HCT116 (cell line): ENCODE data around the gene METTL1. TPM values are rescaled to one million over a fixed set of nuclear protein-coding genes. Genes with fewer than 3 reads are reported as not detected.

Experiments used
- ATAC-seq: fragments of 200-7000 bp; cut with Tn5 transposase; 2 replicates; pipeline ENCODE4 v1.9.1; 2020; ENCODE audit warnings: mild to moderate bottlenecking, moderate library complexity
- BruUV-seq: library from RNA; stranded (reverse); fragments of 400-500 nt; replicated peaks from 2 replicates; lab custom pipeline; 2021; lab: Mats Ljungman, UMichigan
- CTCF ChIA-PET: fragments of 300-600 bp; sonication (Branson Sonifier 250); formaldehyde crosslinking; loops from one replicate; lab custom pipeline; 2021; ENCODE audit warnings: antibody characterized with exemption; lab: Charles Lee
- POLR2A ChIA-PET: fragments of 300-600, 350-600 bp; sonication (Branson Sonifier 250); formaldehyde crosslinking; loops from one replicate; lab custom pipeline; 2021; ENCODE audit warnings: antibody characterized with exemption; lab: Charles Lee
- RAD21 ChIA-PET, 2 experiments: fragments of 300-600 bp; sonication (Branson Sonifier 250); formaldehyde crosslinking; loops; one replicate each; lab custom pipeline; 2023; ENCODE audit warnings: low total read pairs in 2 of 2; ENCODE audit not compliant: uncharacterized antibody in 2 of 2, unreplicated experiment in 2 of 2, low non-redundant PET in 1 of 2; lab: Charles Lee
- DNase-seq: peaks from one replicate; pipeline ENCODE4 v3.0.0-alpha.2; 2010; ENCODE audit warnings: low read depth, low spot score
- H2AFZ ChIP-seq: fragments of 200-600 bp; shearing (Covaris generic), sonication (generic); 2 replicates; pipeline ENCODE4 v1.6.1; 2017; ENCODE audit warnings: low read depth, mixed run types, mixed read lengths, antibody characterized with exemption, low read length; ENCODE audit not compliant: poor library complexity, severe bottlenecking
- H3K27ac ChIP-seq: 2 replicates; pipeline ENCODE4 v1.5.1; 2012; ENCODE audit warnings: low read depth, low read length
- H3K27me3 ChIP-seq: fragments of 200-600 bp; sonication (generic); 2 replicates; pipeline ENCODE4 v1.6.1; 2016; ENCODE audit warnings: mixed run types, low read length, mixed read lengths; ENCODE audit not compliant: insufficient read depth
- H3K36me3 ChIP-seq, 2 experiments: fragments of 200-500 bp in 1 of 2; fragments of 200-600 bp in 1 of 2; sonication (Bioruptor generic) in 1 of 2; sonication (generic) in 1 of 2; 2 replicates each; pipeline versions ENCODE4 v1.5.1 to v1.6.1; 2014 to 2016; ENCODE audit warnings: low read length in 2 of 2, inconsistent platforms in 1 of 2, mixed read lengths in 1 of 2, mixed run types in 1 of 2; ENCODE audit not compliant: insufficient read depth in 2 of 2, control insufficient read depth in 1 of 2
- H3K4me1 ChIP-seq, 2 experiments: fragments of 200-600 bp in 1 of 2; sonication (generic) in 1 of 2; 2 replicates each; pipeline versions ENCODE4 v1.5.1 to v1.6.1; 2012 to 2017; ENCODE audit warnings: low read length in 2 of 2, inconsistent platforms in 1 of 2, mild to moderate bottlenecking in 1 of 2, mixed read lengths in 1 of 2, mixed run types in 1 of 2, moderate library complexity in 1 of 2; ENCODE audit not compliant: insufficient read depth in 2 of 2, control insufficient read depth in 1 of 2
- H3K4me2 ChIP-seq: fragments of 200-600 bp; sonication (generic); 2 replicates; pipeline ENCODE4 v1.6.1; 2017; ENCODE audit warnings: mixed run types, low read length, mixed read lengths
- H3K4me3 ChIP-seq, 2 experiments: fragments of 200-600 bp in 1 of 2; sonication (generic) in 1 of 2; replicated peaks in 1 of 2; 2 replicates each; pipeline ENCODE4 v1.5.1; 2011 to 2016; ENCODE audit warnings: low read length in 2 of 2, control low read depth in 1 of 2, low read depth in 1 of 2, mild to moderate bottlenecking in 1 of 2, mixed read lengths in 1 of 2, mixed run types in 1 of 2
- H3K79me2 ChIP-seq: fragments of 200-600 bp; sonication (generic); 2 replicates; pipeline ENCODE4 v1.6.1; 2017; ENCODE audit warnings: mild to moderate bottlenecking, mixed run types, low read length, moderate library complexity, mixed read lengths; ENCODE audit not compliant: insufficient read depth
- H3K9ac ChIP-seq: fragments of 200-600 bp; sonication (generic); 2 replicates; pipeline ENCODE4 v1.6.1; 2016; ENCODE audit warnings: low read length, mixed read lengths
- H3K9me2 ChIP-seq: fragments of 200-600 bp; sonication (generic), shearing (Covaris generic); 2 replicates; pipeline ENCODE4 v1.6.1; 2017; ENCODE audit warnings: mixed run types, mild to moderate bottlenecking, moderate library complexity; ENCODE audit not compliant: insufficient read depth
- H3K9me3 ChIP-seq, 2 experiments: fragments of 200-500 bp in 1 of 2; fragments of 200-600 bp in 1 of 2; sonication (Bioruptor generic) in 1 of 2; sonication (generic) in 1 of 2; 2 replicates each; pipeline ENCODE4 v1.6.1; 2014 to 2017; ENCODE audit warnings: low read length in 2 of 2, mixed read lengths in 2 of 2, inconsistent platforms in 1 of 2, low read depth in 1 of 2, mild to moderate bottlenecking in 1 of 2, mixed run types in 1 of 2, moderate library complexity in 1 of 2; ENCODE audit not compliant: control insufficient read depth in 1 of 2, insufficient read depth in 1 of 2
- H4K20me1 ChIP-seq: fragments of 200-600 bp; sonication (generic), shearing (Covaris generic); 2 replicates; pipeline ENCODE4 v1.6.1; 2017; ENCODE audit warnings: mixed run types, mild to moderate bottlenecking, moderate library complexity; ENCODE audit not compliant: insufficient read depth
- CTCF ChIP-seq, 3 experiments: fragments of 200-600 bp in 1 of 3; sonication (generic) in 1 of 3; IDR thresholded peaks in 2 of 3; conservative IDR thresholded peaks in 1 of 3; 2 replicates each; pipeline ENCODE4 v1.5.1; 2012 to 2017; ENCODE audit warnings: low read depth in 2 of 3, low read length in 2 of 3, antibody characterized with exemption in 1 of 3, borderline replicate concordance in 1 of 3, control low read depth in 1 of 3, mild to moderate bottlenecking in 1 of 3, mixed read lengths in 1 of 3, mixed run types in 1 of 3, moderate library complexity in 1 of 3; ENCODE audit not compliant: insufficient read depth in 1 of 3
- EGR1 ChIP-seq: IDR thresholded peaks from 2 replicates; pipeline ENCODE4 v1.6.1; 2012; ENCODE audit warnings: low read depth
- MAX ChIP-seq: IDR thresholded peaks from 2 replicates; pipeline ENCODE4 v1.6.1; 2012
- POLR2AphosphoS5 ChIP-seq: IDR thresholded peaks from 2 replicates; pipeline ENCODE4 v1.6.1; 2011; ENCODE audit warnings: mild to moderate bottlenecking, low read depth, low read length, moderate library complexity
- RAD21 ChIP-seq: IDR thresholded peaks from 2 replicates; pipeline ENCODE4 v1.6.1; 2012; ENCODE audit warnings: low read depth, mild to moderate bottlenecking
- SIN3A ChIP-seq: IDR thresholded peaks from 2 replicates; pipeline ENCODE4 v1.6.1; 2012; ENCODE audit warnings: low read depth
- ZBTB33 ChIP-seq: IDR thresholded peaks from 2 replicates; pipeline ENCODE4 v1.6.1; 2011; ENCODE audit warnings: mild to moderate bottlenecking, low read length, moderate library complexity; ENCODE audit not compliant: insufficient replicate concordance; ENCODE audit errors: extremely low read depth
- ZFX ChIP-seq: fragments of 450-650 bp; IDR thresholded peaks from 2 replicates; pipeline ENCODE4 v1.6.1; 2017
- intact Hi-C: fragments of 100-400 bp; cut with micrococcal nuclease; formaldehyde crosslinking; loops from 2 replicates; pipeline ENCODE4 v1.10.0; 2022
- total RNA-seq: library from RNA; stranded (reverse); gene quantifications from one replicate; pipeline ENCODE4 v1.2.1, GENCODE V29; 2021; ENCODE audit not compliant: unreplicated experiment

Gene METTL1
- total RNA-seq, 1 experiment from 2014 or later, result 56.6 TPM

- H3K4me1 ChIP-seq, result peaks cover 7 to 18% of the 10 kb centered on the region in 2 experiments; a peak in 3 of 4 replicates
- H3K9me3 ChIP-seq, result no peaks in the 10 kb centered on the region
- H3K9ac ChIP-seq, result peak overlapping the region; percentile 89
- ATAC-seq (peak; percentile 94), DNase-seq (peak; percentile 72)
- no TSS peak for BruUV-seq
- H3K4me2 ChIP-seq, result peak overlapping the region; percentile 99
- peak overlapping the region; percentile 92 for H3K27ac ChIP-seq
- H2AFZ ChIP-seq, result no peak overlapping the region
- no peaks in the 10 kb centered on the region for H4K20me1 ChIP-seq
- H3K9me2 ChIP-seq, result no peaks in the 10 kb centered on the region
- TF ChIP-seq CTCF (IDR thresholded peaks at IDR 0.05 in 2 of 3, conservative IDR thresholded peaks at IDR 0.05 in 1 of 3; ENCODE audit: borderline replicate concordance in 1 of 3, insufficient read depth in 1 of 3, low read depth in 2 of 3, low read length in 2 of 3) (peak; percentile 76 to 95 (median 83)), MAX (peak; percentile 68), SIN3A (no peak), POLR2AphosphoS5 (peak; percentile 57; the same call in 1 of the 2 replicates), RAD21 (peak; percentile 57), ZBTB33 (no peak), ZFX (peak; percentile 29; the same call in 1 of the 2 replicates), EGR1 (peak; percentile 34; the same call in 1 of the 2 replicates)
- RAD21 ChIA-PET, result no interaction called here
- peaks cover 4 to 8% of the 10 kb centered on the region in 2 experiments; a peak in 2 of 4 replicates for H3K36me3 ChIP-seq
- intact Hi-C loops, result loop anchor here (2.0 kb wide), 1 partner anchor 16 kb away; no protein-coding TSS in a partner anchor
- no peaks in the 10 kb centered on the region for H3K27me3 ChIP-seq
- POLR2A ChIA-PET, result interaction anchor here (0.8 to 1.2 kb wide), 5 partner anchors 15 to 212 kb away, joined by 3 to 7 read pairs (median 4); partner anchors contain the start of genes OS9 and TSPAN31
- peak overlapping the region; percentile 85 to 89 for H3K4me3 ChIP-seq
- H3K79me2 ChIP-seq, result no peaks in the 10 kb centered on the region
- CTCF ChIA-PET, result interaction anchor here (0.6 to 3.1 kb wide), 13 partner anchors 10 to 271 kb away, joined by 3 to 15 read pairs (median 4); partner anchors contain the start of genes EEF1AKMT3, INHBE, METTL1 and OS9
These were observed 45.6 kb downstream of the METTL1 start for GRCh38 chr12:57726151-57726883.
